Mucosa of stomach (tissue), 1 donor: ENCODE results near the gene BMPR1A.

Experiments
- H3K27me3 ChIP-seq: one replicate; pipeline ENCODE4 v1.7.0; 2013; ENCODE audit warnings: mild to moderate bottlenecking, low read length; ENCODE audit not compliant: control insufficient read depth, insufficient read depth
- H3K36me3 ChIP-seq: one replicate; pipeline ENCODE4 v1.7.0; 2013; ENCODE audit warnings: low read length; ENCODE audit not compliant: control insufficient read depth, insufficient read depth
- H3K4me1 ChIP-seq: one replicate; pipeline ENCODE4 v1.7.0; 2013; ENCODE audit warnings: mild to moderate bottlenecking, low read length; ENCODE audit not compliant: control insufficient read depth, insufficient read depth
- H3K4me3 ChIP-seq: one replicate; pipeline ENCODE4 v1.7.0; 2013; ENCODE audit warnings: low read length
- H3K9ac ChIP-seq: one replicate; pipeline ENCODE4 v1.7.0; 2013; ENCODE audit warnings: mild to moderate bottlenecking, low read length, moderate library complexity
- H3K9me3 ChIP-seq: one replicate; pipeline ENCODE4 v1.7.0; 2013; ENCODE audit warnings: mild to moderate bottlenecking, low read length, moderate library complexity; ENCODE audit not compliant: control insufficient read depth
- donor health status: Pancreatic carcinoma.

Gene BMPR1A

GRCh38 chr10:86716466-86716865 lies 40.0 kb upstream of the BMPR1A start:
- Histone ChIP-seq H3K9me3 (no peaks in the 10 kb centered on the region), H3K36me3 (no peaks in the 10 kb centered on the region), H3K9ac (no peak overlapping the region), H3K4me1 (peaks cover 7% of the 10 kb centered on the region), H3K4me3 (no peak overlapping the region), H3K27me3 (no peaks in the 10 kb centered on the region)

DNA sequence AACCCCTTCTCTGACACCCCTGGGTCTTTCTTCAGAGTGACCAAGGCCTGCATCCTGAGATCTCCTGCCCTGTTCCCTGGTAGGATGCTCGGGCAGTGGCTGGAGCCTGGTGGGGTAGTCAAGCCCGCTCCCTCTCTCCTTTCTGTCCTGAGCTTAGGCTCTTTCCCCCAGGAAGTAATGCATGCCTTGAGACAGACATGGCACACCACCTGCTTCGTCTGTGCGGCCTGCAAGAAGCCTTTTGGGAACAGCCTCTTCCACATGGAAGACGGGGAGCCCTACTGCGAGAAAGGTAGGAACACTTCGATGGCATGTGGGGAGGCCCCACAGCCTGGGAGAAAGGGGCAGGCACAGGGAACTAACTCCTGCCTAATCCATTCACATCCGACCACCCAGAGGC lies 37.9 kb upstream of the BMPR1A start:
- Histone ChIP-seq H3K4me3 (no peak overlapping the region), H3K27me3 (no peaks in the 10 kb centered on the region), H3K4me1 (no peaks in the 10 kb centered on the region), H3K9ac (no peak overlapping the region), H3K36me3 (no peaks in the 10 kb centered on the region), H3K9me3 (no peaks in the 10 kb centered on the region)

DNA sequence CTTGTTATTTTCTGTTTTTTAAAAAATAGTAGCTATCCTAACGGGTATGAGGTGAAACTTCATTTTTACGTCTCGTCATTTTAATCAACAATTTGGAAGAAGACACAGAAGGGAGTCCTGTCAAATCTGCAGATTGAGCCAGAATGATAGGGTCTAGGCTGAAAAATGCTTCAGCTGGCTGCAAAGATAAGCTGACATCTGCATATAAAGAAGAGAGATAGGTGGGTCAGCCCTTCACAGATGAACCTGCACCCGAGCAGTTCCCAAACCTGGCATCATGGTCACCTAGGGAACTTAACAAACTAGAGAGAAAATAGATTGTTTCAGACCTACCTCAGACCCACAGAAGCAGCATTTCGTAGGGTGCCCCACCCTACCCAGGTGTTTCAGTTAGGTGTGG lies 35.2 kb upstream of the BMPR1A start:
- no peaks in the 10 kb centered on the region for H3K4me1 ChIP-seq
- no peak overlapping the region for H3K9ac ChIP-seq
- no peak overlapping the region for H3K4me3 ChIP-seq
- H3K27me3 ChIP-seq: no peaks in the 10 kb centered on the region
- no peaks in the 10 kb centered on the region for H3K9me3 ChIP-seq
- no peaks in the 10 kb centered on the region for H3K36me3 ChIP-seq

DNA sequence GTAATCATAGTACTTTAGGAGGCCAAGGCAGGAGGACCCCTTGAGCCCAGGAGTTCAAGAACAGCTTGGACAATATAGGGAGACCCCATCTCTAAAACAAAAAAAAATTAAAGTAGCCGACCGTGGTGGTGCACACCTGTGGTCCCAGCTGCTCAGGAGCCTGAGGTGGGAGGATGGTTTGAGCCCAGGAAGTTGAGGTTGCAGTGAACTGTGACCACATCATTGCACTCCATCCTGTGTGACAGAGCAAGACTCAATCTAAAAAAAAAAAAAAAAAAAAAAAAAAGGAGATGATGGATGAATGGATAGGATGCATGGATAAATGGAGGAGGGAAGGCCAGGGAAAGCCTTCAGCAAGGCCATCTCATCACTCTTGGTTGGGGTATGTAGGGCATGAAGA lies 33.4 kb upstream of the BMPR1A start:
- H3K4me3 ChIP-seq: no peak overlapping the region
- H3K27me3 ChIP-seq: no peaks in the 10 kb centered on the region
- H3K36me3 ChIP-seq: no peaks in the 10 kb centered on the region
- H3K4me1 ChIP-seq: no peaks in the 10 kb centered on the region
- no peaks in the 10 kb centered on the region for H3K9me3 ChIP-seq
- no peak overlapping the region for H3K9ac ChIP-seq

- no peaks in the 10 kb centered on the region for H3K36me3 ChIP-seq
- H3K4me1 ChIP-seq: no peaks in the 10 kb centered on the region
- no peaks in the 10 kb centered on the region for H3K27me3 ChIP-seq
- H3K9me3 ChIP-seq: no peaks in the 10 kb centered on the region
- no peak overlapping the region for H3K9ac ChIP-seq
- H3K4me3 ChIP-seq: no peak overlapping the region
Measured at GRCh38 chr10:86724445-86724844, 32.0 kb upstream of the BMPR1A start.

GRCh38 chr10:86725980-86726676 lies 30.3 kb upstream of the BMPR1A start:
- no peaks in the 10 kb centered on the region for H3K9me3 ChIP-seq
- H3K9ac ChIP-seq: no peak overlapping the region
- H3K36me3 ChIP-seq: no peaks in the 10 kb centered on the region
- no peak overlapping the region for H3K4me3 ChIP-seq
- no peaks in the 10 kb centered on the region for H3K4me1 ChIP-seq
- no peaks in the 10 kb centered on the region for H3K27me3 ChIP-seq

DNA sequence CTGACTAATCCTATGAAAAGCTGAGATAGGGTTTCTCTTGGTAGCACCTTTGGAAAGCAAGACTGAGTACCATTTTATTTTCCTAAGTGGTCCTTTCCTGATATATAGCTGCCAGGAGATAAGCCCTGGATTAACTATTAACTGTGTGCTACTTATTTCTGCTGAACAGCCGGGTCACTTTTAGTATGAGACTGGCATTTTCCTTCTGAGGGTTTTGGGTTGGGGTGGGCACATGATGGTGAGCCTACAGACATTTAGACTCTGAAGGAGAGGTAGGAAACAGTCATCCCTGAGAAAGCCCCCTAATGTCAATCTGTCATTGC lies 29.8 kb upstream of the BMPR1A start:
- Histone ChIP-seq H3K36me3 (no peaks in the 10 kb centered on the region), H3K4me1 (no peaks in the 10 kb centered on the region), H3K27me3 (no peaks in the 10 kb centered on the region), H3K4me3 (no peak overlapping the region), H3K9me3 (no peaks in the 10 kb centered on the region), H3K9ac (no peak overlapping the region)

- H3K4me1 ChIP-seq: no peaks in the 10 kb centered on the region
- no peaks in the 10 kb centered on the region for H3K9me3 ChIP-seq
- no peak overlapping the region for H3K9ac ChIP-seq
- no peaks in the 10 kb centered on the region for H3K36me3 ChIP-seq
- no peaks in the 10 kb centered on the region for H3K27me3 ChIP-seq
- no peak overlapping the region for H3K4me3 ChIP-seq
Measured at GRCh38 chr10:86727470-86727869, 28.9 kb upstream of the BMPR1A start.

DNA sequence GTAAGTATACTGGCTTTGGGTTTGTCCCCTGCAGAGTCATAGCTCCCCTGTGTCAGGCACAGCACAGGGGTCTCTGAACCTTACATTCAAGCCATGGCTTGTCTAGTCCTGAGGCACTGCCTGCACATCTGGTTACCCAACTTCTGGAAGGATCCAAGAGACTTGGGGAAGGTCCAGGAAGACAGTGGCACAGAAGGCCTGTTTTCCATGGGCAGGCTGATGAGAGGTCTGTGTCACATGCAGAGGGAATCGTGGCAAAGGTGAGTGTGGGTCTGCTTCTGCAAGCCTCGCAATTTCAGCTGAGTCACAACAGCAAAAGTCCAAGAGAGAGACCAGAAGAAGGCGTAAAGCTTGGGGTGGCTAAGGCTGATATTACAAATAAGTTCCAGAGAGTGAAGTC lies 28.4 kb upstream of the BMPR1A start:
- Histone ChIP-seq H3K36me3 (no peaks in the 10 kb centered on the region), H3K4me3 (no peak overlapping the region), H3K4me1 (no peaks in the 10 kb centered on the region), H3K9me3 (no peaks in the 10 kb centered on the region), H3K9ac (no peak overlapping the region), H3K27me3 (no peaks in the 10 kb centered on the region)

GRCh38 chr10:86729677-86730076 lies 26.7 kb upstream of the BMPR1A start:
- H3K9me3 ChIP-seq: no peaks in the 10 kb centered on the region
- H3K36me3 ChIP-seq: no peaks in the 10 kb centered on the region
- H3K4me1 ChIP-seq: no peaks in the 10 kb centered on the region
- H3K27me3 ChIP-seq: no peaks in the 10 kb centered on the region
- H3K4me3 ChIP-seq: no peak overlapping the region
- H3K9ac ChIP-seq: no peak overlapping the region

DNA sequence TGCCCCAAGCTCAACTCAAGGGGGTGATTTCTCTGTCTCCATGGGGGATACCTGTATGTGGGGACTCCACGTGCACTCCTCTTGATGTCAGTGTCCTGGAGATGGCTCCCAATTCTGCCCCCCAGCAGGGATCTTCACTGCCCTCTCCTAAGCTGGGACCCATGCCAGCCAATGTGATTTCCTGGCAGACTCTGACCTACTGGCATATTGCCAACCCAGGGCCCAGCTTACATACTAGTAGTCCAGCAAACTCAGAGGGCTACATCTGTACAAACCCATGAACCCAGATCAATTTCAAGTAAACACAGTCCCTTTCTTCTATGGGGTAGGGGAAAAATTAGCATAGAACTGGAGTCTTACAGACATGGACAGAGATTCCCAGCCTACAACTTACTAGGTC lies 26.2 kb upstream of the BMPR1A start:
- no peaks in the 10 kb centered on the region for H3K36me3 ChIP-seq
- no peaks in the 10 kb centered on the region for H3K4me1 ChIP-seq
- H3K4me3 ChIP-seq: no peak overlapping the region
- no peaks in the 10 kb centered on the region for H3K27me3 ChIP-seq
- H3K9ac ChIP-seq: no peak overlapping the region
- no peaks in the 10 kb centered on the region for H3K9me3 ChIP-seq

- Histone ChIP-seq H3K9me3 (no peaks in the 10 kb centered on the region), H3K4me1 (no peaks in the 10 kb centered on the region), H3K27me3 (no peaks in the 10 kb centered on the region), H3K36me3 (no peaks in the 10 kb centered on the region), H3K4me3 (no peak overlapping the region), H3K9ac (no peak overlapping the region)
Measured at GRCh38 chr10:86732771-86733170, 23.6 kb upstream of the BMPR1A start.

DNA sequence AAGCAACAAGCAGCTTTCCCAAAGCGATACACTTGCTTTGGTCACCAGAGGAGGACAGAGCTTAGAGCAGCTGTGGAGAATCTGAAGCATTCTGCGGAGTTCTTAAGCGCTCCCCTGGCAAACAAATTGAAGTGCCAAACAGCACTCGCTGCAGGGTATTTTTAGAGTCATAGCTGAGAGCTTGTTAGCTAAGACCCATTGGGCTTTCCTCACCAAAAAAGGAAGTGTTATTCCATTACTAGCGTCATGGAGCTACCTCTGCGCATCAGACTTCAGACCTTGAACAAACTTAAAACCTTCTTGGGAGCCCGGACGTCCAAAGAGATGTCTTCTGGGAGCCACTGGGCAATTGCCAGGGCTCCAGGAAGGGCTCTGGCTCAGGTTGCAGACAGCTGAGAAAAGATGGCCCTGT lies 23.2 kb upstream of the BMPR1A start:
- no peaks in the 10 kb centered on the region for H3K9me3 ChIP-seq
- no peaks in the 10 kb centered on the region for H3K36me3 ChIP-seq
- no peaks in the 10 kb centered on the region for H3K27me3 ChIP-seq
- H3K9ac ChIP-seq: no peak overlapping the region
- H3K4me1 ChIP-seq: no peaks in the 10 kb centered on the region
- no peak overlapping the region for H3K4me3 ChIP-seq
